Astrocyte of the hippocampus (primary cell): ENCODE data around the gene CPA3.

ENCODE experiments used
- DNase-seq: peaks from one replicate; pipeline ENCODE4 v3.0.0; 2011; ENCODE audit warnings: low read depth, low spot score

The CPA3 gene

GRCh38 chr3:148865049-148865448 is at the start of gene CPA3:
TSS of gene CPA3 (plus strand) at chr3:148865296. CDS start at chr3:148865308, 12 bp downstream.
- no peak for DNase-seq

GRCh38 chr3:148815316-148816110 is 49.6 kb upstream of the CPA3 start:
- DNase-seq = no peak

GRCh38 chr3:148816427-148816826 is 48.7 kb upstream of the CPA3 start:
- no peak for DNase-seq

GRCh38 chr3:148816981-148817525 is 48.0 kb upstream of the CPA3 start:
- DNase-seq = no peak

- DNase-seq = no peak
Observed at GRCh38 chr3:148820361-148821245, 44.5 kb upstream of the CPA3 start.

GRCh38 chr3:148823026-148823425 is 42.1 kb upstream of the CPA3 start:
- DNase-seq = no peak

- DNase-seq = no peak
Observed at GRCh38 chr3:148825476-148825875, 39.6 kb upstream of the CPA3 start.

GRCh38 chr3:148827585-148827984 is 37.5 kb upstream of the CPA3 start, which contains the start of gene CPB1:
TSS of gene CPB1 (plus strand) at chr3:148827811. CDS start at chr3:148827824, 13 bp downstream.
- DNase-seq = no peak

- no peak for DNase-seq
Observed at GRCh38 chr3:148828136-148828690, 36.9 kb upstream of the CPA3 start.

- no peak for DNase-seq
Observed at GRCh38 chr3:148829926-148830325, 35.2 kb upstream of the CPA3 start.

- DNase-seq = peak; percentile 5
Observed at GRCh38 chr3:148833223-148833622, 31.9 kb upstream of the CPA3 start.

GRCh38 chr3:148839805-148840204 is 25.3 kb upstream of the CPA3 start:
- DNase-seq = no peak

- no peak for DNase-seq
Observed at GRCh38 chr3:148840451-148840850, 24.6 kb upstream of the CPA3 start.

- no peak for DNase-seq
Observed at GRCh38 chr3:148845756-148846395, 19.2 kb upstream of the CPA3 start.

- DNase-seq = peak; percentile 14
Observed at GRCh38 chr3:148847351-148847750, 17.7 kb upstream of the CPA3 start.

GRCh38 chr3:148848410-148848809 is 16.7 kb upstream of the CPA3 start:
- DNase-seq = no peak

- DNase-seq = no peak
Observed at GRCh38 chr3:148852271-148852992, 12.7 kb upstream of the CPA3 start.

- DNase-seq = no peak
Observed at GRCh38 chr3:148853076-148853475, 12.0 kb upstream of the CPA3 start.

GRCh38 chr3:148854061-148854460 is 11.0 kb upstream of the CPA3 start:
- no peak for DNase-seq

GRCh38 chr3:148856384-148856783 is 8.7 kb upstream of the CPA3 start:
- DNase-seq = no peak

- no peak for DNase-seq
Observed at GRCh38 chr3:148857316-148857715, 7.8 kb upstream of the CPA3 start.
